K562 (cell line): Measurements from ENCODE around the gene DGKZ. TPM values are rescaled to one million over a fixed set of nuclear protein-coding genes. Genes with fewer than 3 reads are reported as not detected.
A peak's percentile ranks its signal among the peaks of the same experiment; 100 is the strongest.

Source experiments
- ATF1 ChIP-seq, 2 experiments: fragments of 450-650 bp in 1 of 2; IDR thresholded peaks; 2 replicates each; pipeline ENCODE4 v1.6.1; 2016; ENCODE audit warnings: missing compliant biosample characterization in 1 of 2, missing genetic modification characterization in 1 of 2
- CC2D1A ChIP-seq: fragments of 450-650 bp; IDR thresholded peaks from 2 replicates; pipeline ENCODE4 v1.6.1; 2017; ENCODE audit warnings: mild to moderate bottlenecking
- ERF ChIP-seq: fragments of 450-650 bp; formaldehyde crosslinking; IDR thresholded peaks from 2 replicates; pipeline ENCODE4 v1.4.0; 2020; ENCODE audit warnings: mild to moderate bottlenecking, mixed read lengths
- MYC ChIP-seq, 2 experiments: fragments of 250-450 bp in 1 of 2; sonication (Bioruptor Pico) in 1 of 2; IDR thresholded peaks; 2 replicates each; pipeline versions ENCODE4 v1.5.1 to v1.6.1; 2012 to 2021; ENCODE audit warnings: low read depth in 2 of 2, borderline replicate concordance in 1 of 2, improper control_type of control experiment in 1 of 2, low read length in 1 of 2, mild to moderate bottlenecking in 1 of 2, moderate library complexity in 1 of 2
- NCOA4 ChIP-seq: fragments of 450-650 bp; IDR thresholded peaks from 2 replicates; pipeline ENCODE4 v1.6.1; 2018; ENCODE audit warnings: mild to moderate bottlenecking; ENCODE audit not compliant: partially characterized antibody
- OTX1 ChIP-seq: fragments of 450-650 bp; formaldehyde crosslinking; IDR thresholded peaks from 2 replicates; pipeline ENCODE4 v1.4.0; 2022; ENCODE audit warnings: mild to moderate bottlenecking
- POLR2G ChIP-seq: fragments of 200-400 bp; formaldehyde crosslinking; IDR thresholded peaks from 2 replicates; pipeline ENCODE4 v1.6.1; 2017; ENCODE audit warnings: low read depth, mild to moderate bottlenecking, antibody characterized with exemption, low read length, moderate library complexity
- PTBP1 ChIP-seq: fragments of 200-400 bp; formaldehyde crosslinking; IDR thresholded peaks from 2 replicates; pipeline ENCODE4 v1.6.1; 2017; ENCODE audit warnings: low read depth, low read length
- RFX1 ChIP-seq: fragments of 450-650 bp; IDR thresholded peaks from 2 replicates; pipeline ENCODE4 v1.6.1; 2016; ENCODE audit warnings: mild to moderate bottlenecking, moderate library complexity
- ZFX ChIP-seq: sonication (generic); formaldehyde crosslinking; IDR thresholded peaks from 2 replicates; pipeline ENCODE4 v1.8.0; 2022; ENCODE audit warnings: mild to moderate bottlenecking, missing genetic modification reagents, moderate library complexity
- ZNF354B ChIP-seq: fragments of 250-450 bp; sonication (Bioruptor Pico); IDR thresholded peaks from 2 replicates; pipeline ENCODE4 v1.4.0; 2020
- ZNF57 ChIP-seq: fragments of 450-650 bp; formaldehyde crosslinking; IDR thresholded peaks from 2 replicates; pipeline ENCODE4 v1.4.0; 2020; ENCODE audit warnings: mild to moderate bottlenecking, moderate library complexity
- polyA plus RNA-seq, 8 experiments: library from polyadenylated mRNA; depleted of rRNA in 4 of 8; stranded (reverse) in 5 of 8; unstranded in 3 of 8; fragments of >200 nt; fragmentation: Nextera tagmentation in 2 of 8; fragmentation: Illumina TruSeq in 1 of 8; extraction: Ambion mirVana in 2 of 8; extraction: Trizol in 1 of 8; gene quantifications; 2 replicates each; pipeline versions ENCODE4 v1.2.1 to v1.2.3, GENCODE V29; 2011 to 2014; ENCODE audit warnings: inconsistent platforms in 1 of 8, missing spikeins in 1 of 8
- total RNA-seq, 7 experiments: library from RNA; depleted of rRNA in 6 of 7; stranded (reverse); fragments of >200 nt in 6 of 7; fragmentation: Illumina TruSeq in 2 of 7; extraction: Trizol in 2 of 7; gene quantifications; 2 replicates each; pipeline versions ENCODE4 v1.2.1 to v1.2.3, GENCODE V29; 2011 to 2021; ENCODE audit warnings: low replicate concordance in 1 of 7
- TF ChIP-seq, protein P1 (sequence below): sonication (generic); formaldehyde crosslinking; IDR thresholded peaks from 2 replicates; pipeline ENCODE4 v1.8.0; 2023; ENCODE audit warnings: mild to moderate bottlenecking, missing genetic modification reagents
- TF ChIP-seq, protein P2 (sequence below), 2 experiments: fragments of 450-650 bp in 1 of 2; sonication (generic) in 1 of 2; formaldehyde crosslinking in 1 of 2; IDR thresholded peaks in 1 of 2; conservative IDR thresholded peaks in 1 of 2; 2 replicates each; pipeline versions ENCODE4 v1.6.1 to v1.8.1; 2016 to 2023; ENCODE audit warnings: mild to moderate bottlenecking in 2 of 2, moderate library complexity in 2 of 2, inconsistent platforms in 1 of 2, missing genetic modification reagents in 1 of 2
- TF ChIP-seq, protein P3 (sequence below): fragments of 450-650 bp; IDR thresholded peaks from 2 replicates; pipeline ENCODE4 v1.6.1; 2016; ENCODE audit warnings: borderline replicate concordance
- TF ChIP-seq, protein P4 (sequence below): fragments of 450-650 bp; formaldehyde crosslinking; IDR thresholded peaks from 2 replicates; pipeline ENCODE4 v1.4.0; 2020; ENCODE audit warnings: mild to moderate bottlenecking, moderate library complexity
- TF ChIP-seq, protein P5 (sequence below), 2 experiments: IDR thresholded peaks; 2 replicates each; pipeline ENCODE4 v1.6.1; 2011; ENCODE audit warnings: borderline replicate concordance in 1 of 2, control low read depth in 1 of 2, low read depth in 1 of 2, low read length in 1 of 2, mild to moderate bottlenecking in 1 of 2, mixed read lengths in 1 of 2, moderate library complexity in 1 of 2; ENCODE audit not compliant: insufficient read depth in 1 of 2, insufficient read length in 1 of 2, poor library complexity in 1 of 2, severe bottlenecking in 1 of 2; ENCODE audit errors: extremely low read depth in 1 of 2

Gene DGKZ
- total and polyA plus RNA-seq, 9 of the 15 experiments (the other 6 are each of a cell fraction or from before 2014, with no cell fraction given), result 0.51 to 100 (median 44.2) TPM

DNA sequence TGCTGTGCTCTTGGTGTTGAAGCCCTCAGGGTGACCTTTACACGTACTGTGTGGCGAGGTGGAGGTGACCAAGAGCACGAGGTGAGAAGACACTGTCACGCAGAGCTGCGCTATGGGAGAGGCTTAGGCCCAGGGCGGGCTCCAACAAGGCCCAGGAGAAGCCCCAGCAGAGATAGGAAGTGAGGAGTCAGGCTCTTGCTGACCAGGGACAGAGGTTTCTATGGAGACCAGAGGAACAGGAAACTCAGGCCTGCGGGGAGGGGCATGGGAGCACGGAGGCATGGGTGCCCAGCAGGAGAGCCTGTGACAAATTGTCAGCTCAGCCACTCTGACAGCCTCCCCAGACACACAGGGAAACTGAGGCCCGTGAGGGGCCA, 15.8 kb downstream of the DGKZ start (continued):
- TF ChIP-seq NCOA4, result no peak
- TF ChIP-seq, protein P1, sequence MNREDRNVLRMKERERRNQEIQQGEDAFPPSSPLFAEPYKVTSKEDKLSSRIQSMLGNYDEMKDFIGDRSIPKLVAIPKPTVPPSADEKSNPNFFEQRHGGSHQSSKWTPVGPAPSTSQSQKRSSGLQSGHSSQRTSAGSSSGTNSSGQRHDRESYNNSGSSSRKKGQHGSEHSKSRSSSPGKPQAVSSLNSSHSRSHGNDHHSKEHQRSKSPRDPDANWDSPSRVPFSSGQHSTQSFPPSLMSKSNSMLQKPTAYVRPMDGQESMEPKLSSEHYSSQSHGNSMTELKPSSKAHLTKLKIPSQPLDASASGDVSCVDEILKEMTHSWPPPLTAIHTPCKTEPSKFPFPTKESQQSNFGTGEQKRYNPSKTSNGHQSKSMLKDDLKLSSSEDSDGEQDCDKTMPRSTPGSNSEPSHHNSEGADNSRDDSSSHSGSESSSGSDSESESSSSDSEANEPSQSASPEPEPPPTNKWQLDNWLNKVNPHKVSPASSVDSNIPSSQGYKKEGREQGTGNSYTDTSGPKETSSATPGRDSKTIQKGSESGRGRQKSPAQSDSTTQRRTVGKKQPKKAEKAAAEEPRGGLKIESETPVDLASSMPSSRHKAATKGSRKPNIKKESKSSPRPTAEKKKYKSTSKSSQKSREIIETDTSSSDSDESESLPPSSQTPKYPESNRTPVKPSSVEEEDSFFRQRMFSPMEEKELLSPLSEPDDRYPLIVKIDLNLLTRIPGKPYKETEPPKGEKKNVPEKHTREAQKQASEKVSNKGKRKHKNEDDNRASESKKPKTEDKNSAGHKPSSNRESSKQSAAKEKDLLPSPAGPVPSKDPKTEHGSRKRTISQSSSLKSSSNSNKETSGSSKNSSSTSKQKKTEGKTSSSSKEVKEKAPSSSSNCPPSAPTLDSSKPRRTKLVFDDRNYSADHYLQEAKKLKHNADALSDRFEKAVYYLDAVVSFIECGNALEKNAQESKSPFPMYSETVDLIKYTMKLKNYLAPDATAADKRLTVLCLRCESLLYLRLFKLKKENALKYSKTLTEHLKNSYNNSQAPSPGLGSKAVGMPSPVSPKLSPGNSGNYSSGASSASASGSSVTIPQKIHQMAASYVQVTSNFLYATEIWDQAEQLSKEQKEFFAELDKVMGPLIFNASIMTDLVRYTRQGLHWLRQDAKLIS (CRISPR knock-in tag), result no peak
- TF ChIP-seq, protein P2, sequence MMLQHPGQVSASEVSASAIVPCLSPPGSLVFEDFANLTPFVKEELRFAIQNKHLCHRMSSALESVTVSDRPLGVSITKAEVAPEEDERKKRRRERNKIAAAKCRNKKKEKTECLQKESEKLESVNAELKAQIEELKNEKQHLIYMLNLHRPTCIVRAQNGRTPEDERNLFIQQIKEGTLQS (IDR thresholded peaks at IDR 0.05), result no peak
- TF ChIP-seq, protein P2 (CRISPR knock-in tag; conservative IDR thresholded peaks at IDR 0.05), result no peak
- TF ChIP-seq ZNF57 (CRISPR knock-in tag), result 0 out of 2 replicates have a peak, but pooled peaks have one; percentile 39
- TF ChIP-seq, protein P3, sequence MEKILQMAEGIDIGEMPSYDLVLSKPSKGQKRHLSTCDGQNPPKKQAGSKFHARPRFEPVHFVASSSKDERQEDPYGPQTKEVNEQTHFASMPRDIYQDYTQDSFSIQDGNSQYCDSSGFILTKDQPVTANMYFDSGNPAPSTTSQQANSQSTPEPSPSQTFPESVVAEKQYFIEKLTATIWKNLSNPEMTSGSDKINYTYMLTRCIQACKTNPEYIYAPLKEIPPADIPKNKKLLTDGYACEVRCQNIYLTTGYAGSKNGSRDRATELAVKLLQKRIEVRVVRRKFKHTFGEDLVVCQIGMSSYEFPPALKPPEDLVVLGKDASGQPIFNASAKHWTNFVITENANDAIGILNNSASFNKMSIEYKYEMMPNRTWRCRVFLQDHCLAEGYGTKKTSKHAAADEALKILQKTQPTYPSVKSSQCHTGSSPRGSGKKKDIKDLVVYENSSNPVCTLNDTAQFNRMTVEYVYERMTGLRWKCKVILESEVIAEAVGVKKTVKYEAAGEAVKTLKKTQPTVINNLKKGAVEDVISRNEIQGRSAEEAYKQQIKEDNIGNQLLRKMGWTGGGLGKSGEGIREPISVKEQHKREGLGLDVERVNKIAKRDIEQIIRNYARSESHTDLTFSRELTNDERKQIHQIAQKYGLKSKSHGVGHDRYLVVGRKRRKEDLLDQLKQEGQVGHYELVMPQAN, result no peak
- TF ChIP-seq ERF (CRISPR knock-in tag), result 0 out of 2 replicates have a peak, but pooled peaks have one; percentile 39
- TF ChIP-seq PTBP1, result no peak
- TF ChIP-seq ZNF354B (CRISPR knock-in tag), result no peak
- TF ChIP-seq, protein P4, sequence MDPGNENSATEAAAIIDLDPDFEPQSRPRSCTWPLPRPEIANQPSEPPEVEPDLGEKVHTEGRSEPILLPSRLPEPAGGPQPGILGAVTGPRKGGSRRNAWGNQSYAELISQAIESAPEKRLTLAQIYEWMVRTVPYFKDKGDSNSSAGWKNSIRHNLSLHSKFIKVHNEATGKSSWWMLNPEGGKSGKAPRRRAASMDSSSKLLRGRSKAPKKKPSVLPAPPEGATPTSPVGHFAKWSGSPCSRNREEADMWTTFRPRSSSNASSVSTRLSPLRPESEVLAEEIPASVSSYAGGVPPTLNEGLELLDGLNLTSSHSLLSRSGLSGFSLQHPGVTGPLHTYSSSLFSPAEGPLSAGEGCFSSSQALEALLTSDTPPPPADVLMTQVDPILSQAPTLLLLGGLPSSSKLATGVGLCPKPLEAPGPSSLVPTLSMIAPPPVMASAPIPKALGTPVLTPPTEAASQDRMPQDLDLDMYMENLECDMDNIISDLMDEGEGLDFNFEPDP, result 0 out of 2 replicates have a peak, but pooled peaks have one; percentile 33
- peak; percentile 54 for TF ChIP-seq ZFX (CRISPR knock-in tag)
- TF ChIP-seq, protein P5, sequence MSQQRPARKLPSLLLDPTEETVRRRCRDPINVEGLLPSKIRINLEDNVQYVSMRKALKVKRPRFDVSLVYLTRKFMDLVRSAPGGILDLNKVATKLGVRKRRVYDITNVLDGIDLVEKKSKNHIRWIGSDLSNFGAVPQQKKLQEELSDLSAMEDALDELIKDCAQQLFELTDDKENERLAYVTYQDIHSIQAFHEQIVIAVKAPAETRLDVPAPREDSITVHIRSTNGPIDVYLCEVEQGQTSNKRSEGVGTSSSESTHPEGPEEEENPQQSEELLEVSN (IDR thresholded peaks at IDR 0.05; ENCODE audit: borderline replicate concordance in 1 of 2, extremely low read depth in 1 of 2, insufficient read depth in 1 of 2, insufficient read length in 1 of 2, low read depth in 1 of 2, low read length in 1 of 2, poor library complexity in 1 of 2, severe bottlenecking in 1 of 2), result peak in 1 of 2 experiments; percentile 22
- TF ChIP-seq POLR2G, result 0 out of 2 replicates have a peak, but pooled peaks have one; percentile 25
- no peak for TF ChIP-seq CC2D1A
- peak; percentile 63; the same call in 1 of the 2 replicates for TF ChIP-seq RFX1
- TF ChIP-seq ATF1 (CRISPR knock-in tag; IDR thresholded peaks at IDR 0.05), result no peak
- 0 out of 2 replicates have a peak, but pooled peaks have one; percentile 4 for TF ChIP-seq ATF1 (tag; IDR thresholded peaks at IDR 0.05)
- TF ChIP-seq OTX1 (CRISPR knock-in tag), result peak; percentile 29; the same call in 1 of the 2 replicates
- no peak for TF ChIP-seq MYC (IDR thresholded peaks at IDR 0.05; ENCODE audit: low read depth, low read length)
- TF ChIP-seq MYC (CRISPR knock-in tag; IDR thresholded peaks at IDR 0.05; ENCODE audit: borderline replicate concordance, low read depth), result no peak
